ENCODE data around the gene SYT1. TPM values are rescaled to one million over a fixed set of nuclear protein-coding genes. Genes with fewer than 3 reads are reported as not detected.

Gene SYT1
- total RNA-seq, 6 experiments from 2014 or later: 3.5 to 10.5 (median 9.1) TPM

DNA sequence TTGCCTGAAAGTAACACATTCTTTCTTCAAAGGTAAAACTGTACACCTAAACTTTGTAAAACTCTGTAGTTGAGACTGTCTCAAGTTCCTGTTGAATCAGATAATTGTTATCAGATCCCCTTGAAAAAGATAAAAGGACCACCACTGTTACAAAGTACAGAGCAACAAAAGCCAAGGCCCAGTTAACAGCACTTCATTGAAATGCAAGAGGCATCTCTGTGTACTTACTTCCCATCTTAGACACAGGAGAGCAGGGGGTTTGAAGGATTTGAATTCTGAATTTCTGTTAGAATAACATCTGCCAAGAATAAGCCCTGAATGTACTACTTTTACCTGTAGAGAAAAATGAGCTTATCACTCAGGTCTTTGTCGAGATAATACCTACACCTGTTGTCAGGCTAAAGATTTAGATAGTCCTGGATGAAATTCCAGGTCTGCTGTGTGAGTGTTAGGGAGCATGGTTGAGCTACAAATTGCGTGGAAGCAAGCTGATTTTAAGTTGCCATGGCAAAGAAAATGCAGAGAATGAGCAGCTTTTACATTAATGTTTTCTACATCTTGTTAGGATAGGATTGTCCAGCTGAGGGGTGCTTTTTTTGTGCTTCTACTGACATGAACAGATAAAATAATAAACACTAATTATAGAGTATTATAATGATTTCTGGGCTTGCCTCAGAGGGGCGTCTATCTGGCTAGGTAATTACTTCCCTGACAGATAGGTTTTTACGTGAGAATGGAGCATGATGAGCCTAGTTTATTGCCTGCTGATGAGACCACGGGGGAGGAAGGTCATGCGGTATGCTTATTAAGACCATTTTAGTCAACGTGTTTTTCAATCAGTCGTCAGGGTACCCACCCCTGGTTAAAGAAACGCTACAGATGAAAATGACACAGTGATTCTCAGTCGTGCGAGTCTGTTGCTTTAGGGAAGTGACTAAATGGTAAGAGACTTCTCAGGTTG is 517.0 kb downstream of the SYT1 start:
- DNase-seq: no peak
- no peak overlapping the region for H3K4me3 Mint-ChIP-seq
- H3K27ac Mint-ChIP-seq: no peak overlapping the region

DNA sequence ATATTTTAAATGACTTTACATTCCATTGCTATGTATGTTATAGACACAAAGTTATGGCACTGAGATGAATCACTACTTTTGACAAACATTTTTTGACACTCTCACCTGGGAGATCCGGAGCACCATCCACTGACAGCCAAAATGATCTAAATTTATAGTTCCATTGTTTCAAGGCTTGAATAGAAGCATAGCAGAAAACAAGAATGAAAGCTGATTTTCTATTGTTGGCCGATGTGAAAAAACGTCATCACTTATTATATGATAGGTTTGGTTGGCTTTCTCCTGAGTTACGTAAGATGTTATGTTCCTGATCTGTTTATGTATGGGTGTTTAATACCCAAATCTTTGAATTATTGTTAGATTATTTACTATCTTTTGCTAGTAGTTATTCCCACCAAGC is 520.0 kb downstream of the SYT1 start:
- H3K27ac Mint-ChIP-seq: no peak overlapping the region
- no peak for DNase-seq

More for the DNA sequence above, 517.0 kb downstream of the SYT1 start:
- peaks cover 11% of the 10 kb centered on the region for H3K4me1 Mint-ChIP-seq (ENCODE audit: low read depth)
- H3K36me3 Mint-ChIP-seq (ENCODE audit: low read depth): no peaks in the 10 kb centered on the region
- no peaks in the 10 kb centered on the region for H3K9me3 Mint-ChIP-seq
- H3K27me3 Mint-ChIP-seq (ENCODE audit: insufficient read depth): no peaks in the 10 kb centered on the region; the same call in 1 of the 2 replicates
- TF ChIP-seq, protein P1, sequence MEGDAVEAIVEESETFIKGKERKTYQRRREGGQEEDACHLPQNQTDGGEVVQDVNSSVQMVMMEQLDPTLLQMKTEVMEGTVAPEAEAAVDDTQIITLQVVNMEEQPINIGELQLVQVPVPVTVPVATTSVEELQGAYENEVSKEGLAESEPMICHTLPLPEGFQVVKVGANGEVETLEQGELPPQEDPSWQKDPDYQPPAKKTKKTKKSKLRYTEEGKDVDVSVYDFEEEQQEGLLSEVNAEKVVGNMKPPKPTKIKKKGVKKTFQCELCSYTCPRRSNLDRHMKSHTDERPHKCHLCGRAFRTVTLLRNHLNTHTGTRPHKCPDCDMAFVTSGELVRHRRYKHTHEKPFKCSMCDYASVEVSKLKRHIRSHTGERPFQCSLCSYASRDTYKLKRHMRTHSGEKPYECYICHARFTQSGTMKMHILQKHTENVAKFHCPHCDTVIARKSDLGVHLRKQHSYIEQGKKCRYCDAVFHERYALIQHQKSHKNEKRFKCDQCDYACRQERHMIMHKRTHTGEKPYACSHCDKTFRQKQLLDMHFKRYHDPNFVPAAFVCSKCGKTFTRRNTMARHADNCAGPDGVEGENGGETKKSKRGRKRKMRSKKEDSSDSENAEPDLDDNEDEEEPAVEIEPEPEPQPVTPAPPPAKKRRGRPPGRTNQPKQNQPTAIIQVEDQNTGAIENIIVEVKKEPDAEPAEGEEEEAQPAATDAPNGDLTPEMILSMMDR (IDR thresholded peaks at IDR 0.05): no peak

DNA sequence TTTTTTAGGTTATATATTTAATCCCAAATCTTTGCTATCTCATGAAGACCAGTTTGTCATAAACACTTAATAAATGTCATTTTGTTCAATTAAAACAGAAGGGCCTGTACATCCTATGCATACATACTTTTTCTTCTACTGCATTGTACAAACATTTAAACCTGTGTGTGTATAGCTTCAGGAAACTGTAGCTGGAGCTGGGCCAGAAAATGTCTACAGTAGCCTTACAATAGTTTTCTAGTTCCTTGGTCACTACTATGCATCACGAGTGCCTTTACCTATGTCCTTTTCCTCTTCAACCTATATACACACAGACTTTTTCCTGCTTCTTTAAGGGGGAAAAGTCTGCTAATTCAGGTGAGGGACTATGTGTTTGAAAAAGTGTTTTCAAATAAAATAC is 523.4 kb downstream of the SYT1 start:
- Mint-ChIP-seq H3K36me3 (ENCODE audit: low read depth) (no peaks in the 10 kb centered on the region), H3K4me1 (ENCODE audit: low read depth) (no peaks in the 10 kb centered on the region), H3K27ac (no peak overlapping the region), H3K4me3 (no peak overlapping the region), H3K9me3 (no peaks in the 10 kb centered on the region), H3K27me3 (ENCODE audit: insufficient read depth) (no peaks in the 10 kb centered on the region; the same call in 1 of the 2 replicates)
- DNase-seq: no peak
- TF ChIP-seq, protein P1 (IDR thresholded peaks at IDR 0.05): no peak

More for the DNA sequence above, 520.0 kb downstream of the SYT1 start:
- Mint-ChIP-seq H3K27me3 (ENCODE audit: insufficient read depth) (no peaks in the 10 kb centered on the region; the same call in 1 of the 2 replicates), H3K9me3 (no peaks in the 10 kb centered on the region), H3K36me3 (ENCODE audit: low read depth) (no peaks in the 10 kb centered on the region), H3K4me3 (no peak overlapping the region), H3K4me1 (ENCODE audit: low read depth) (no peaks in the 10 kb centered on the region)
- TF ChIP-seq, protein P1 (IDR thresholded peaks at IDR 0.05): no peak

DNA sequence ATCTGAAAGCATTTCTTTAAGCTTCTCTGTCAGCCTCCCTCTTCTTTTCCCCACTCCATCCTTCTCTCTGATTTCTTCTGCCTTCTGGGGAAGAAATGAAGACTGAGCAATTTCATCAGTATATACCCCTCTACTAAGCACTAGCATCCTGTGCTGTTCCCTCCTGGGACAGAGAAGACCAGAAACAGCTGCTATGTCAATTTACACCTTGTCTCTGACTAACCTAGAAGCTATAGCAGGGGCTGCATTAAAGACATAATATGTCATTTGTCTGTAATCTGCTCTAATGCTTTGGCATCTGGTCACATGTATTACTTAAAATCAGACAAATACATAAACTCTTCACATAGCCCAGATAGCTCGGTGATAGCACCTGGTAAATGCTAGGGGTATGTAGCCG is 529.3 kb downstream of the SYT1 start:
- no peak for DNase-seq
- H3K4me3 Mint-ChIP-seq: no peak overlapping the region
- no peaks in the 10 kb centered on the region for H3K36me3 Mint-ChIP-seq (ENCODE audit: low read depth)
- no peaks in the 10 kb centered on the region for H3K27me3 Mint-ChIP-seq (ENCODE audit: insufficient read depth)
- no peaks in the 10 kb centered on the region for H3K9me3 Mint-ChIP-seq
- TF ChIP-seq, protein P1 (IDR thresholded peaks at IDR 0.05): no peak
- peaks cover 18% of the 10 kb centered on the region for H3K4me1 Mint-ChIP-seq (ENCODE audit: low read depth)
- H3K27ac Mint-ChIP-seq: no peak overlapping the region

DNA sequence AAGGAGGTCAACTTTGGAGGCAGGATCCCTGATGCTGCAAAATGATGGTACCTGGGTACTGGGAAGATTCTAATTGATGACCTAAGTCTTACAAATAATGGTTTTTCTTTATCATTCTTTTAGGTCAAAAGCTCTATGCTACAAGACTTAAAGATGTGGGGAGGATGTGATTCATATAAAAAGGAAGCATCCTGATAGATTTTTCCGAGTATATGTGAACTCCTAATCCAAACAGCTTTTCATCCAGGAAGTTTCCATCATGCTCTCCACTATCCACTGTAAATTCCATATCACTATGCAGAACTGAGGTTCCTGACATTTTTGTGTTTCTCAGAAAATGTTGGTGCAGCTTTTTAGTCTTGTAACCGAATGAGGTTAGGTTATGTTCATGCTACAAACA is 533.0 kb downstream of the SYT1 start:
- Mint-ChIP-seq H3K27me3 (ENCODE audit: insufficient read depth) (no peaks in the 10 kb centered on the region), H3K27ac (peak overlapping the region; percentile 56), H3K9me3 (no peaks in the 10 kb centered on the region), H3K36me3 (ENCODE audit: low read depth) (no peaks in the 10 kb centered on the region), H3K4me1 (ENCODE audit: low read depth) (peaks cover 31% of the 10 kb centered on the region), H3K4me3 (no peak overlapping the region)
- TF ChIP-seq, protein P1 (IDR thresholded peaks at IDR 0.05): no peak
- DNase-seq: no peak
